Renal cortex interstitium (tissue), 11 donors: ENCODE measurements around the gene REC114. TPM values are rescaled to one million over a fixed set of nuclear protein-coding genes. Genes with fewer than 3 reads are reported as not detected.
"Not testable (repeated sequence)": the region's sequence is repeated elsewhere in the genome, so short reads cannot be mapped to it uniquely, and the experiment has no call there.

Experiments
- DNase-seq, 11 donors: peaks; one replicate each; pipeline ENCODE4 v3.0.0-alpha.2; 2013; ENCODE audit warnings: low read depth in 9 of 11, low spot score in 4 of 11; ENCODE audit errors: extremely low read depth in 1 of 11
- polyA plus RNA-seq, 3 donors: library from polyadenylated mRNA; unstranded; fragments of 120-200 nt; gene quantifications; one replicate each; pipeline ENCODE4 v1.2.1, GENCODE V29; 2013; ENCODE audit not compliant: insufficient read length in 3 of 3

Gene REC114
- polyA plus RNA-seq, 3 donors, result 0.30 TPM; not detected in 2

- DNase-seq, result no peak
Observed at GRCh38 chr15:73568564-73569280, 125.8 kb downstream of the REC114 start.

GRCh38 chr15:73569361-73569760, 126.4 kb downstream of the REC114 start:
- DNase-seq, result no peak

- DNase-seq, result no peak
Observed at GRCh38 chr15:73570355-73571032, 127.5 kb downstream of the REC114 start.

- DNase-seq, result peak in 9 of 11 donors; percentile 11 to 61 (median 47)
Observed at GRCh38 chr15:73571346-73571745, 128.4 kb downstream of the REC114 start.

GRCh38 chr15:73572296-73572695, 129.3 kb downstream of the REC114 start:
- DNase-seq, result no peak

GRCh38 chr15:73573037-73573436, 130.1 kb downstream of the REC114 start:
- DNase-seq, result no peak

GRCh38 chr15:73573572-73573971, 130.6 kb downstream of the REC114 start:
- DNase-seq, result no peak

GRCh38 chr15:73575636-73576247, 132.8 kb downstream of the REC114 start:
- DNase-seq, result no peak

GRCh38 chr15:73577593-73577992, 134.6 kb downstream of the REC114 start:
- DNase-seq, result not testable (repeated sequence)

GRCh38 chr15:73578026-73578425, 135.1 kb downstream of the REC114 start:
- no peak for DNase-seq

- DNase-seq, result no peak
Observed at GRCh38 chr15:73582851-73583379, 140.0 kb downstream of the REC114 start.

- no peak for DNase-seq
Observed at GRCh38 chr15:73583544-73583943, 140.6 kb downstream of the REC114 start.

- no peak for DNase-seq
Observed at GRCh38 chr15:73584699-73585420, 141.9 kb downstream of the REC114 start.

- DNase-seq, result no peak
Observed at GRCh38 chr15:73585871-73586654, 143.1 kb downstream of the REC114 start.

- DNase-seq, result no peak
Observed at GRCh38 chr15:73589766-73590165, 146.8 kb downstream of the REC114 start.

- no peak for DNase-seq
Observed at GRCh38 chr15:73590263-73590662, 147.3 kb downstream of the REC114 start.

GRCh38 chr15:73593304-73594074, 150.5 kb downstream of the REC114 start:
- peak in 4 of 11 donors; percentile 44 to 70 (median 61) for DNase-seq

GRCh38 chr15:73594109-73594508, 151.1 kb downstream of the REC114 start:
- no peak for DNase-seq
